Heart left ventricle (tissue), 16 donors: ENCODE measurements around the gene GIMAP4. TPM values are rescaled to one million over a fixed set of nuclear protein-coding genes. Genes with fewer than 3 reads are reported as not detected.
A peak's percentile ranks its signal among the peaks of the same experiment; 100 is the strongest.

Experiments used
- ATAC-seq, 4 donors: fragments of 200-7000 bp; cut with Tn5 transposase; one replicate each; pipeline ENCODE4 v1.9.1; 2020 to 2022; ENCODE audit warnings: moderate library complexity in 4 of 4, mild to moderate bottlenecking in 3 of 4, moderate number of reproducible peaks in 1 of 4
- DNase-seq, 5 donors: peaks; one replicate each; pipeline ENCODE4 v3.0.0-alpha.2; 2020
- H3K27ac ChIP-seq, 12 donors: fragments of 200-600 bp; sonication (generic) in 4 of 12; one replicate each; pipeline versions ENCODE4 v1.5.0 to v1.8.0; 2016 to 2022; ENCODE audit warnings: mild to moderate bottlenecking in 2 of 12
- H3K27me3 ChIP-seq, 9 donors: fragments of 200-600 bp; sonication (generic) in 2 of 9; one replicate each; pipeline versions ENCODE4 v1.5.1 to v1.8.0; 2016 to 2022; ENCODE audit warnings: mild to moderate bottlenecking in 3 of 9
- H3K36me3 ChIP-seq, 9 donors: fragments of 200-600 bp; sonication (generic) in 2 of 9; one replicate each; pipeline versions ENCODE4 v1.5.0 to v1.8.0; 2018 to 2022; ENCODE audit warnings: mild to moderate bottlenecking in 2 of 9
- H3K4me1 ChIP-seq, 12 donors: fragments of 200-600 bp; sonication (generic) in 4 of 12; one replicate each; pipeline versions ENCODE4 v1.5.0 to v1.8.0; 2016 to 2022; ENCODE audit warnings: mild to moderate bottlenecking in 3 of 12
- H3K4me3 ChIP-seq, 12 donors: fragments of 200-600 bp; sonication (generic) in 4 of 12; one replicate each; pipeline versions ENCODE4 v1.5.0 to v1.8.0; 2017 to 2022; ENCODE audit warnings: mild to moderate bottlenecking in 9 of 12, moderate library complexity in 4 of 12
- H3K9me3 ChIP-seq, 12 donors: fragments of 200-600 bp; sonication (generic) in 4 of 12; one replicate each; pipeline versions ENCODE4 v1.5.0 to v1.8.0; 2016 to 2022; ENCODE audit warnings: mild to moderate bottlenecking in 1 of 12
- CTCF ChIP-seq, 12 donors: fragments of 200-600 bp; sonication (generic) in 4 of 12; IDR thresholded peaks; one replicate each; pipeline versions ENCODE4 v1.5.0 to v1.8.0; 2018 to 2022; ENCODE audit warnings: antibody characterized with exemption in 12 of 12, mild to moderate bottlenecking in 5 of 12
- POLR2A ChIP-seq, 2 donors: fragments of 450-650 bp; IDR thresholded peaks; one replicate each; pipeline ENCODE4 v1.6.1; 2017; ENCODE audit warnings: antibody characterized with exemption in 2 of 2, mild to moderate bottlenecking in 2 of 2, moderate library complexity in 2 of 2
- WGBS, 4 donors: extraction: QIAGEN DNeasy Blood & Tissue Kit in 2 of 4; methylation state at CpG; one replicate each; pipeline versions ENCODE4 v1.1.5 to v1.1.7; 2013 to 2018; 5-methylcytosine and 5-hydroxymethylcytosine counted together
- intact Hi-C, 10 donors: fragments of 100-400 bp; cut with DNase I; formaldehyde crosslinking; loops; one replicate each; pipeline versions ENCODE4 v1.11.1 to v1.14.2; 2022
- polyA plus RNA-seq, 2 donors: library from polyadenylated mRNA; stranded (reverse); fragments of 200-250 nt; gene quantifications; one replicate each; pipeline ENCODE4 v1.2.3, GENCODE V29; 2013
- total RNA-seq, 9 donors: library from RNA; depleted of rRNA in 2 of 9; stranded (reverse); fragments of >200 nt in 2 of 9; fragmentation: NEBNext Ultra II Directional in 3 of 9; extraction: Animal tissue kit (Norgen Biotek cat#: 25700) in 3 of 9; gene quantifications; one replicate each; pipeline versions ENCODE4 v1.1.0 to v1.2.4, GENCODE V29; 2016 to 2023
- donor health status: ischemic (EF 13 %, LVEDD 7.1; RV severe dilation, severe dysfunction).
- donor health status: healthy with polysubstance abuse.
- donor health status: DM: no; HTN: yes; CAD: no.
- donor health status: DM: no; HTN: no; CAD: no.
- donor health status: ischemic (EF 25% LVEDD 6.9; RV normal size, moderate dysfunction).
- donor health status: ischemic (EF 25% LVEDD 5.7; RV mildly dilated, moderate dysfunction).
- donor health status: healthy.
- donor health status: DM: yes; HTN: yes; CAD: no.
- donor health status: ischemic (EF 35%, LVEDD 5.7; RV mildly dilated, moderate dysfunction).
- donor health status: nonischemic (EF 11% LVEDD 7.7; RV severe dilation, severe dysfunction).
- donor health status: DM: yes; HTN: yes; CAD: no.
- donor health status: PGD.
- donor health status: ischemic (EF 29% LVEDD 5.4; RV normal size, mild dysfunction).
- donor health status: nonischemic (EF 23%, LVEDD 6.1; RV moderate dilation, normal function).

The GIMAP4 gene
- total and polyA plus RNA-seq, 11 donors: 25.1 to 80.2 (median 35.2) TPM

- H3K27me3 ChIP-seq: no peaks in the 10 kb centered on the region
- intact Hi-C loops: loop anchor here in 3 of 10 donors (5.0 kb wide), 1 partner anchor 43 kb away; the partner anchor contains the start of gene GIMAP4 (in 3 of the 3)
- peak overlapping the region in 1 of 12 donors; percentile 24 for H3K27ac ChIP-seq
- no peak overlapping the region for H3K4me3 ChIP-seq
- H3K9me3 ChIP-seq: peaks cover 0 to 25% (median 7%) of the 10 kb centered on the region in 12 donors
- H3K4me1 ChIP-seq: peaks cover 0 to 18% (median 0%) of the 10 kb centered on the region in 12 donors
- DNase-seq: no peak
- 49 to 85% (median 77%) methylated on average over 2 of the region's 2 CpGs for WGBS, 4 donors
- ATAC-seq: no peak
- peaks cover 0 to 26% (median 10%) of the 10 kb centered on the region in 9 donors for H3K36me3 ChIP-seq
- TF ChIP-seq POLR2A (IDR thresholded peaks at IDR 0.05) (no peak), CTCF (IDR thresholded peaks at IDR 0.05) (no peak)
Observed at GRCh38 chr7:150524018-150524417, 43.2 kb upstream of the GIMAP4 start.

GRCh38 chr7:150531704-150532103 is 35.5 kb upstream of the GIMAP4 start:
- ATAC-seq (no peak), DNase-seq (no peak)
- TF ChIP-seq POLR2A (IDR thresholded peaks at IDR 0.05) (no peak), CTCF (IDR thresholded peaks at IDR 0.05) (no peak)
- Histone ChIP-seq H3K36me3 (no peaks in the 10 kb centered on the region), H3K27ac (no peak overlapping the region), H3K4me1 (no peaks in the 10 kb centered on the region), H3K4me3 (no peak overlapping the region), H3K27me3 (no peaks in the 10 kb centered on the region), H3K9me3 (peaks cover 0 to 40% (median 20%) of the 10 kb centered on the region in 12 donors)
- intact Hi-C loops: no loop called here
- 88 to 89% (median 88%) methylated on average over 1 of the region's 1 CpG for WGBS, 4 donors

- ATAC-seq: no peak
- Histone ChIP-seq H3K27ac (no peak overlapping the region), H3K4me3 (no peak overlapping the region), H3K36me3 (no peaks in the 10 kb centered on the region), H3K9me3 (peaks cover 0 to 52% (median 34%) of the 10 kb centered on the region in 12 donors), H3K4me1 (no peaks in the 10 kb centered on the region), H3K27me3 (no peaks in the 10 kb centered on the region)
- TF ChIP-seq POLR2A (IDR thresholded peaks at IDR 0.05) (no peak), CTCF (IDR thresholded peaks at IDR 0.05) (no peak)
- intact Hi-C loops: no loop called here
- WGBS, 4 donors: 96 to 100% (median 99%) methylated on average over 2 of the region's 2 CpGs
- DNase-seq: no peak
Observed at GRCh38 chr7:150538259-150538658, 28.9 kb upstream of the GIMAP4 start.

GRCh38 chr7:150553163-150553562 is 14.0 kb upstream of the GIMAP4 start:
- H3K27ac ChIP-seq: no peak overlapping the region
- no peaks in the 10 kb centered on the region for H3K36me3 ChIP-seq
- TF ChIP-seq CTCF (IDR thresholded peaks at IDR 0.05) (no peak), POLR2A (IDR thresholded peaks at IDR 0.05) (no peak)
- H3K9me3 ChIP-seq: peaks cover 0 to 24% (median 7%) of the 10 kb centered on the region in 12 donors
- no peak overlapping the region for H3K4me3 ChIP-seq
- intact Hi-C loops: no loop called here
- H3K27me3 ChIP-seq: no peaks in the 10 kb centered on the region
- DNase-seq (no peak), ATAC-seq (no peak)
- peaks cover 0 to 14% (median 0%) of the 10 kb centered on the region in 12 donors for H3K4me1 ChIP-seq
